ENCODE measurements around the gene KIF1B.
"Not testable (repeated sequence)": the region's sequence is repeated elsewhere in the genome, so short reads cannot be mapped to it uniquely, and the experiment has no call there.

DNA sequence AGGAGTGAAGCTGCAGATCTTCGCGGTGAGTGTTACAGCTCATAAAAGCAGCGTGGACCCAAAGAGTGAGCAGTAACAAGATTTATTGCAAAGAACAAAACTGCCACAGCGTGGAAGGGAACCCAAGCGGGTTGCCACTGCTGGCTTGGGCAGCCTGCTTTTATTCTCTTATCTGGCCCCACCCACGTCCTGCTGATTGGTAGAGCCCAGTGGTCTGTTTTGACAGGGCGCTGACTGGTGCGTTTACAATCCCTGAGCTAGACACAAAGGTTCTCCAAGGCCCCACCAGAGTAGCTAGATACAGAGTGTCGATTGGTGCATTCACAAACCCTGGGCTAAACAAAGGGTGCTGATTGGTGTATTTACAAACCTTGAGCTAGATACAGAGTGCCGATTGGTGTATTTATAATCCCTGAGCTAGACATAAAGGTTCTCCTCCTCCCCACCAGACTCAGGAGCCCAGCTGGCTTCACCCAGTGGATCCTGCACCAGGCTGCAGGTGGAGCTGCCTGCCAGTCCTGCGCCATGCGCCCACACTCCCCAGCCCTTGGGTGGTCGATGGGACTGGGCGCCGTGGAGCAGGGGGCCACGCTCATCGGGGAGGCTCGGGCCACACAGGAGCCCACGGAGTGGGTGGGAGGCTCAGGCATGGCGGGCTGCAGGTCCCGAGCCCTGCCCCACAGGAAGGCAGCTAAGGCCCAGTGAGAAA lies 215.6 kb downstream of the KIF1B start:
- not testable (repeated sequence) for TF ChIP-seq EP300, POLR2AphosphoS5, POLR2A (IDR thresholded peaks at IDR 0.05)
- TF ChIP-seq, protein P1, sequence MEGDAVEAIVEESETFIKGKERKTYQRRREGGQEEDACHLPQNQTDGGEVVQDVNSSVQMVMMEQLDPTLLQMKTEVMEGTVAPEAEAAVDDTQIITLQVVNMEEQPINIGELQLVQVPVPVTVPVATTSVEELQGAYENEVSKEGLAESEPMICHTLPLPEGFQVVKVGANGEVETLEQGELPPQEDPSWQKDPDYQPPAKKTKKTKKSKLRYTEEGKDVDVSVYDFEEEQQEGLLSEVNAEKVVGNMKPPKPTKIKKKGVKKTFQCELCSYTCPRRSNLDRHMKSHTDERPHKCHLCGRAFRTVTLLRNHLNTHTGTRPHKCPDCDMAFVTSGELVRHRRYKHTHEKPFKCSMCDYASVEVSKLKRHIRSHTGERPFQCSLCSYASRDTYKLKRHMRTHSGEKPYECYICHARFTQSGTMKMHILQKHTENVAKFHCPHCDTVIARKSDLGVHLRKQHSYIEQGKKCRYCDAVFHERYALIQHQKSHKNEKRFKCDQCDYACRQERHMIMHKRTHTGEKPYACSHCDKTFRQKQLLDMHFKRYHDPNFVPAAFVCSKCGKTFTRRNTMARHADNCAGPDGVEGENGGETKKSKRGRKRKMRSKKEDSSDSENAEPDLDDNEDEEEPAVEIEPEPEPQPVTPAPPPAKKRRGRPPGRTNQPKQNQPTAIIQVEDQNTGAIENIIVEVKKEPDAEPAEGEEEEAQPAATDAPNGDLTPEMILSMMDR (IDR thresholded peaks at IDR 0.05) = not testable (repeated sequence)
